Mucosa of gallbladder (tissue), 1 donor: ENCODE data around the gene CTRB2. TPM values are rescaled to one million over a fixed set of nuclear protein-coding genes. Genes with fewer than 3 reads are reported as not detected.
"Not testable (repeated sequence)": the region's sequence is repeated elsewhere in the genome, so short reads cannot be mapped to it uniquely, and the experiment has no call there.

ENCODE experiments used
- DNase-seq: peaks from one replicate; pipeline ENCODE4 v3.0.0-alpha.2; 2020; ENCODE audit warnings: low spot score
- total RNA-seq: library from RNA; stranded (reverse); gene quantifications from one replicate; pipeline ENCODE4 v1.2.1, GENCODE V29; 2021
- donor health status: DM: no; HTN: no; CAD: no.

Gene CTRB2
- total RNA-seq, 1 donor from 2014 or later: 26.7 TPM

- DNase-seq: not testable (repeated sequence)
Observed at GRCh38 chr16:75242436-75243078, 35.6 kb upstream of the CTRB2 start.

- DNase-seq: no peak
Observed at GRCh38 chr16:75241955-75242354, 35.0 kb upstream of the CTRB2 start.

- DNase-seq: no peak
Observed at GRCh38 chr16:75241412-75241811, 34.5 kb upstream of the CTRB2 start.

DNA sequence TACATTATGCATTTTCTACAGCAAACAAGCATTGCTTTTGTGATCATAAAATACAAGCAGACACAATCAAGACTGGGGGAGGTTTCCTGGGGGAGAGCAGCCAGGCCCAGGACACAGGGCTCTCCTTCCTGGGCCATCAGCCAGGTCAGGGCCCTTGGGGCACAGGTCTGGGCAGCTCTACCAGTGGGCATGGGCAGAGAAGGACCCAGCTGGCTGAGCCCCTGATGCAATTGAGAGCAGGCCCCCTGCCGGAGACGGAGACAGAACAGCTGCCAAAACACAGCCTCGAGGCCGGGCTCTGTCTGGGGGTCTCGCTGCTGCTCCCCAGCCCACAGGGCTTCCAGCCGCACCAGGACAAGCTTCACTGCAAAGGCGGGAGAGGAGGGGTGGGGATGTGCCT lies 33.7 kb upstream of the CTRB2 start:
- not testable (repeated sequence) for DNase-seq

DNA sequence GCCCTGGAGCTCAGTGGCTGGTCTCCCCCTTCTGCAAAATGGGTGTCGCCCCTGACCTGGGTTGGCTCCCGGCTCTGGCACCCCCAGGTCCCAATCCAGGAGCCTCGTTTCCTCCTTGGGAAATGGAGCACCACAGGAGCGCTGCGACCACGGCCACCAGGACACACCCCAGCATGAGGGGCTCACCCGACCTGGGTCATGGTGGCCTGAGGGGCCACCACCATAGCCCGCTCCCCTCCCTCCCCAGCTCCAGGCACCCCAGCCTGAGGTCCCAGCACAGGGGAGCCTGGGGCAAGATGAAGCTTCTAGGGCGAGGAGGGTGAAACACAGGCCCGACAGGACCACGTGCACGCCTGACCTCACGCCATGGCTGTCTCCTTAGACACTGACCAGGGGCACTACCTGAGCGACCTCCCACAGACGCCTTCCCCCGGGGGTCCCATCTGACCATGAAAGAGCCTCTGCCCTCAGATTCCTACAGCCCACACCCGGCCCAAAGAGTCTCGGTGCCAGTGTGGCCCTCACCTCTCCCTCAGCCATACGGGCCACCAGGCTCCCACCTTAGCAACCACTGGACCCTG lies 32.7 kb upstream of the CTRB2 start:
- DNase-seq: no peak

DNA sequence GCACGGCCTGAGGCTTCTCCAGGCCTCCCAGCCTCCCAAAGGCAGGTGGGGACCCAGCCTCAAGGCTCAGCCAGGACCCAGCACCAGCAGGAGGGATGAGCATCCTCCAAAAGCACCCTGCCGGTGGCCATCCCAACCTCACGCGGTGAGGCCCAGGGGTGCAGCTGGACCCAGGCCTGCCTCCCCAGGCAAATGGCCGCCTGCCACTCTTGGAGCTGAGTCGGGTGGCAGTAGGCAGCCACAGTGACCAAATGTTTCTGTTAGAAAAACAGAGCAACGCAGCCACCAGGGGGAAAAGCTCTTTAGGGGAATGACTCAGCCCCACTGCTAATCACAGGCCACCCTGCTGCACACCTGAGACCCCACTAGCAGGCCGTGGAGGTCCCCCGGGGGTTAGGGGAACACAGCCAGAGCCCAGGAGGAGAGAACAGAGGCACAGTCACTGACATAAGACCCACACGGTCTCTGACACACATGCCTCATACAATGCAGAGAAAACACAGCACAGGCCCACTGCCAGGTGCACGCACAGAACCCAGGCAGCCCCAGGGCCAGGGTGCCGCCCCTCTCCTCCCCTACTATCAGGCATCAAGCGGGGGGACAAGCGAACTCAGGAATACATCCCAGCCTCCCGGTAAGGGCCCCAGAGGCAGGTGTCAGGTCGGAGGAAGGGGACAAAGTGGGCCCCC lies 32.0 kb upstream of the CTRB2 start:
- DNase-seq: no peak

- peak; percentile 64 for DNase-seq
Observed at GRCh38 chr16:75238132-75238852, 31.3 kb upstream of the CTRB2 start.

- no peak for DNase-seq
Observed at GRCh38 chr16:75237398-75238131, 30.6 kb upstream of the CTRB2 start.

GRCh38 chr16:75236736-75237397 lies 29.9 kb upstream of the CTRB2 start:
- DNase-seq: no peak

DNA sequence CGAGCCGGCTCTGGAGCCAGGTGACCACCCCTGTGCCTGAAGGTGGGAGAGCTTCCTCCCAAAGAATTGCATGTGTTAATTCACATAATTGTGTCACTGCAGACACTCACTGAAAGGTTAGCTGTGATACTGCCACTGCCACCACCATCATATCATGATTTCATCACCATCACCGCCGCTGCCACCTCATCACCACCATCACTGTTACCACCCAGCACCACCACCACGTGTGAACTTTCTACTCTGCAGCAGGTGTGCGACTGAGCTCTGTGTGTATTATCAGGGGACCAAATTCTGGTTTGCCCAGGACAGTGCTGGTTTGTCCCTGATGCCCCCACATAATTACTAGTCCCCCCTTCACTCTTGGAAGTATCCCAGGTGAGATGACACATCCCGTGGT lies 29.3 kb upstream of the CTRB2 start:
- DNase-seq: no peak

- no peak for DNase-seq
Observed at GRCh38 chr16:75235721-75236193, 28.8 kb upstream of the CTRB2 start.

- no peak for DNase-seq
Observed at GRCh38 chr16:75234856-75235696, 28.1 kb upstream of the CTRB2 start.

DNA sequence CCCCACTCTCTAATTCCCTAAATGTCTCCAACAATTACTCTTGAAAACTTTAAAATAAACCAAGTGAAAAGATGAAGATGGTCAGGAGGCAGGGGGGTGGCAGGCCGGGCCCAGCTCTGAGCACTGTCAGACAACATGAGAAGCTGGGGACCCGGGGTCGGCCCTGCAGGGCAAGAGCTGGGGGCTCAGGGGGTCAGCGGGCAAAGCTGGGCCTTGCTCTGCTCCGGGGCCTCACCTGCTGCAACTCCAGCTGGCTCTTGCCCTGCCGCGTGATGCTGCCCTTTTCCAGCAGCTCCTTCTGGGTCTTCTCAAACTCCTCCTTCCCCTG lies 26.6 kb upstream of the CTRB2 start:
- DNase-seq: no peak

DNA sequence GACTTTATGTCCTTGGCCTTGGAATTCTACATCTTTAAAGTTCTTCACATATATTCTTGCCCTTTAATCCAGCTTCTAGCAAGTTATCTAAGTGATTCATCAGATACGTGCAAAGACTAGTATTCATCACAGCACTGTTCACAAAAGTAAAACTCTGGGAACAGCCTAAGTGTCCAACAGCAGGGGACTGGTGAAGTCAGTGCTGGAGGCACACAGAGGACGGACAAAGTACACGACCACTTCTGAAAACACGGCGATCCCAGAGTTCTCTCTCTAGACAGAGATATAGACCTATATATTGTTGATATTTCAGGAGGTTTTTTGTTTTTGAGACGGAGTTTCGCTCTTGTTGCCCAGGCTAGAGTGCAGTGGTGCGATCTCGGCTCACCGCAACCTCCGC lies 24.6 kb upstream of the CTRB2 start:
- DNase-seq: no peak

DNA sequence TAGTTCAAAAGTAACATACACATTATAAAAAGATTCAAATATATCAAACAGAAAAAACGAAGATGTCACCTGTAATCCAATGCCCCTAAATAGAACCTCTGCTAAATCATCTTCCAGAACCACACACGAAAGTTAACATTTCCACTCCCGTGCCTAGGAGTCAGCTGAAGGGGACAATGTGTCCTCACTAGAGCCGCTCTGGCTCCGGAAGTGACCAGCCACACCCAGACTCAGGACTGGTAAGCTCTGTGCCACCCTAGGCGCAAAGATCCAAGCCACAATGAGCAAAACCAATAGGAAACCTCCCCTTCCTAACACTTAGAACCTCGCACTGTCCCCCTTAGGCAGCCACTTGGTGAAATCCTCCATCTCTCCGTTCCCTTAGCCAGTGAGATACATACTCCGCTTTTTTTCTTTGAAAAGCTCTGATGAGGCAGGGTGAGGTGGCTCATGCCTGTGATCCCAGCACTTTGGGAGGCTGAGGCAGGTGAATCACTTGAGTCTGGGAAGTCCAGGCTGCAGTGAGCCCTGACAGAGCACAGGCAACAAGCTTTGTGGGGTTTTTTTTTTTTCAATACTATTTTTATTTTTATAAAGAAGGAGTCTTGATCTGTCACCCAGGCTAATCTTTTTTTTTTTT lies 23.6 kb upstream of the CTRB2 start:
- no peak for DNase-seq

DNA sequence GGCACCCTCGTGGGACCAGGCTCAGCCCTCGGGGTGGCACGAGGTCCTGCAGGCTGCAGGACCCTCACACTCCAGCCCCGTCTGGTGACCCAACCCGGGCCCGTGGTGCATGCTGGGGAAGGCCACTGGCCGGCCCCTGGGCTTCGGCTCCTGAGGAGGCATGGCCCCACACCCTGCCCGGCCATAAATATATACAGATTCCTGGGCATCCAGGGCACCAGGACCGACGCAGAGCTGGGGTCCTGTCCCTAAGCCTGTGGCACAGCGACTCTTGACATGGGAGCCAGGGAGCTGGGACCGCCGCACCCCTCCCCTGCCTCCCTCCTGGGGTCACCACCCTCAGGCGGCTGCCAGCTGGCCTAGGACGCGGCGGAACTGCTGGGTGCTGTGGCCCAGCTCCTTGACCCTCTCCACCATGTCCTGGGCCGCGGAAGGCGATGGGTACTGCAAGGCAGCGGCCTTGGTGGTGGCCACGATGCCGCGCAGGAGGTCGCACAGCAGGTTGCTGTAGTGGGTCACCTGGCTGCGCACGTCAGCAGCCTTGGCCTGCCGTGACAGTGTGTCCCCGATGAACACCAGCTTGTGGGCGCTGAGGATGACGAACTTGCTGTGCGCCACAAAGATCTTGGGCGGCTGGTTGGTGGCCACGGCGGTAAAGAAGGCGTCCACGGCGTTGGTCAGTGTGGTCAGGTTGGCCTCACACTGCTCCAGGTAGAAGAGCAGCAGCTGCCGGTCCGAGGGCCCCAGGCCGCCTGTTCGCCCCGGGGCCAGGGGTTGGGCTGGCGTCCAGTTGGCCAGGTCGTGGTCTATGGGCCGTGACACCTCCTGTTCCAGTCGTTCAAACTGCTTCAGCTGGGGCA lies 22.4 kb upstream of the CTRB2 start:
- DNase-seq: no peak

GRCh38 chr16:75228143-75228976 lies 21.4 kb upstream of the CTRB2 start:
- no peak for DNase-seq
